ENCODE results near the gene CUL3.

The CUL3 gene

DNA sequence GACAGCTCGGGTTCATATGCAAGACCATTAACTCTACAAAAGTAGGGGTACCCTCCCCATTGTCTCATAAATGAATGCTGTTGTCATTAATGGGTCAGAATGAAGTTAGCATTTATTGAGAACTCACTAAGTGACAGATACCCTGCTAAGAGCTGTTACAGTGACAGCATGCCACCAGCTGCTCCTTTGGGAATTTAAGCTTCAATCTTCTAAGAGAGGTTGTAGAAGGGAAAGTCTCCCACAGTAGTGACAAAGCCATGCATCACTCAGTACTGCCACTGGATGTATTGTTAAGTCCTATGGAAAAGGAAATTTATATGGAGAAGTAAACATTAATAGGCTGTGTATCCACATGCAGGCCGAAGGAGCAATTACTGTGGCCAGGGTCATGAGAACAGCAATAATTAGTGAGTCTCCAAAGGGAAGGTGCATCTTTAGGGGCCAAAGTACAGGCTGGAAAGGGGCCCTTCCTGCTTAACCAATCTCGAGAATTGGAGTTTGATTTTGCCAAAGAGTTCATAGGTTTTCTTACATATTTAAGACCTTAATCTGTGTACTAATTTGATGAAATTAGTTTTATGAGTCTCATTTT, 118.8 kb downstream of the CUL3 start:
- no peak for DNase-seq

DNA sequence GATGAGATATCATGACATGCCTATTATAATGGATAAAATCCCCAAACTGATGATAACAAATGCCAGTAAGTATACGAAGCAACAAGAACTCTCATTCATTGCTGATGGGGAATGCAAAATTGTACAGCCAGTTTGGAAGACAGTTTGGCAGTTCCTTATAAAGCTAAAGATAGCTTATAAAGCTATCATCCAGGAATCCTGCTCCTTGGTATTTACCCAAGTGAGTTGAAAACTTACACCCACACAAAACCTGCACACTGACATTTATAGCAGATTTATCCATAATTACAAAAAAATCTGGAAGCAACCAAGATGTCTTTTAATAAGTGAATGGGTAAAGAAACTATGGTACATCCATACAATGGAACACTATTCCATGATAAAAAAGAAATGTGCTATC, 123.8 kb downstream of the CUL3 start:
- DNase-seq = no peak

DNA sequence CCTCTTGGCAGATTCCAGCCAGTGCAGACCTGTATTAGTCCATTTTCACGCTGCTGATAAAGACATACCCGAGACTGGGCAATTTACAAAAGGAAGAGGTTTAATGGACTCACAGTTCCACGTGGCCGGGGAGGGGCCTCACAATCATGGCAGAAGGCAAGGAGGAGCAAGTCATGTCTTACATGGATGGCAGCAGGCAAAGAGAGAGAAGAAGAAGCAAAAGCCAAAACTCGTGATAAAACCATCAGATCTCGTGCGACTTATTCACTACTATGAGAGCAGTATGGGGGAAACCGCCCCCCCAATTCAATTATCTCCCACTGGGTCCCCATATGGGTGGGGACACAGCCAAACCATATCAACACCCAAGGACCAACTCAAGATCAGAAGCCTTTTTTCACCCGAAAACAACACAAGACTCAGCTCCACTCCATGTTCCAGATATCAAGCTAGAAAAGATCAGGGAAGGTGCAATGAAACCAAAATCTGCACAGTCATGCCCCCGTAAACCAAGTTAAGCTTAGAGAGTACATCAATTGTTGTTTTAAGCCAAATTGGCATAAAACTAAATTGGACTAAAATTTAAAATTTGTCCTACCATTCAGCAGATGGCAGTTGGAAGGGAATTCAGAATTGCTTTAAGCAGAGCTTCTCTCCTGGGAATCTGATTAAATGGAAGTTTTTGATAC, 127.6 kb downstream of the CUL3 start:
- DNase-seq = no peak

DNA sequence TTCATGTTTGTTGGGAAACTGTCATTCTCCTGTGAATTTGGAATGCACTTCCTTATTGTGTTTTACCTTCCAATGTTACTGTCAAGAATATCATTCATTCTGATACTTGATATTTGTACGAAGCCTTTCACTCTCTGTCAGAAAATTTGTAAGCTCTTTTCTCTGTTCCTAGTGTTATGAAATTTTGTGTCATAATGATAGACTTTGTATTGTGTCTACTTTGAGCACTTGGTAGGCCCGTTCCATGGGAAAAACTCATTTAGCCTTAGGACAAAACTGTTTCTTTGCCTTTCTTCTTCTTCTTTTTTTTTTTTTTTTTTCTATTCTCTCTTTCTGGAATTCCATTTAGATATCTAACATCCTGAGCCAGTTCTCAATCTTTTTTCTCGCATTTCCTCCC, 131.3 kb downstream of the CUL3 start:
- no peak for DNase-seq

DNA sequence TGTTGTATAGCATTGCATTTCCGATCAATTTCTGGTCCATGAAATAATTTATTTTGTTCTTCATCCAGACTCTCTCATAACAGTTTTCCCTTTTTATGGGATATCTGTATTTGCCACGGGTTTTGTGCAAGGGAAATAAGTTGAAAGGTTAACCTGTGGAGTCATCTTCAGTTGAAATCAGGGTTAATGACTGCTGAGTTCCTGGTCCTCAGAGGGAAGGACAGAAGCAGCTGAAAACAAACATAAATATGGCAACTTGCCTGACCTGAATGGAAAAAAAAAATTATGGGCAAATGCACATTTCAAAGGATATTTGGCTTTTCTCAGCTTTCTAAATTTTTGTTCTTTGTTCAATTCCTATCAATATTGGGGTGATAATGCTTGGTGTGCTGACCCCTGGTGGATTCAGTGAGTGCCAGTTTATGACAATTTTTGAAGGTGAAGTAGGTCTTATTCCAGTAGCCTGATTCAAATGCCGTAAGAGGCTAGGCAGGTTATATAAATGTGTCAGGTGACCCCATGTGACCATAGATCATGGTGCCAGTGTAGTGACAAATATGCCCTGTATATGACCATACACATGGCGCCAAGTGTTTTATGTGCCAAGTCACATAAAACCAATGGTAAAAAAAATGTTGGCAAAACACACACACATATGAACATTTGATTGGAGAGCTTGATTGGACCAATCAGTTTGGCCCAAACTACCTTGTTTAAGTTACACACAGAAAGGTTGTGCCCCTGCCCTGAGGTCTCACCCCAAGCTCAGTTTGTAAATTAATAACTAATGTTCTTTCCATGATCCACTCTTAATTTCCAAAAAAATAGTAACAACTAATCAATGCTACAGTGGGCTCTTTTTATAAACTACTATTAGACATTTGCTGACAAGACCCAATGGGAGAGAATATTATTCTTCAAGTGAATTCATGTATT, 135.7 kb downstream of the CUL3 start:
- peak; percentile 4 for DNase-seq

DNA sequence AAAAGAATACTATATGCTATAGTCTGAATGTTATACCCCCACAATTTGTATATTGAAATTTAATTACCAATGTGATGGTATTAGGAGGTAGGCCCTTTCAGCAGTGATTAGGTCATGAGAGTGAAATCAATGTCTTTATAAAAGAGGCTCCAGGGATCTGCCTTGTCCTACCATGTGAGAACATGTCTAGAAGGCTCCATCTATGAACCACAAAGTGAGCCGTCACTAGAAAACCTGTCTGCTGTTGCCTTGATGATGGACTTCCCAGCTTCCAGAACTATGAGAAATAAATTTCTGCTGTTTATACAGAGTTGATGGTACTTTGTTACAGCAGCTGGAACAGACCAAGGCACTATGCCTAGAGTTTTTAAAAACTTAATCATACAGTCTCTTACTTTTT, 136.9 kb downstream of the CUL3 start:
- DNase-seq = no peak

DNA sequence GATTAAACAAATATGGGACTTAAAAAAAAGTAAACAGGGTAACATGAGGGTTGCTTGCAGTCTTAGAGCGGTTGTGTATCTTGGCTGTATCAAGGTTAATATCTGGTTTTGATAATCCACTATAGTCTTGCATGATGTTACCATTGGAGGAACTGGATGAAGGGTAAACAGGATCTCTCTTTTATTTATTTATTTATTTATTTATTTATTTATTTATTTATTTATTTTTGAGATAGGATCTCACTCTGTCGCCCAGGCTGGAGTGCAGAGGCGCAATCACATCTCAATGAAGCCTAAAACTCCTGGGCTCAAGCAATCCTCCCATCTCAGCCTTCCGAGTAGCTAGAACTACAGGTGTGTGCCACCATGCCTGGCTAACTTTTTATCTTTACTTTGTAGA, 140.4 kb downstream of the CUL3 start:
- no peak for DNase-seq

DNA sequence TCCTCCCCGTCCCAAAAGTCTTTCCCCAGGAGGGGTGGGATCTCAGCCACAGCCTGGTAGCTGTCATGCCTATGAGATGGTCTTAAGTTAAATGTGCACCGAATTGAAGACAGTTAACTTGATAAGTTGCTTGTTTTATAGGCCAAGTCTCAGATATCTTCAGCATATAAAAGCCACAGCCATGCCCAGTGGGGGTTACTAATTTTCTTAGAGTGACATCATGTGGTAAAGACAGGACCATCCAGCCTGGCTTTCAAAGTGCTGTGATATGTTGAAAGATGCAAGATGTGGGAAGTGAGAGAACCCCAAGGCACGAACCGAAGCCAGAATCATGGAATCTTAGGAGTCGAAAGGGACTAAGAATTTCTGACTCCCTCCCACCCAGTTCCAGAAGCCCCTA, 141.1 kb downstream of the CUL3 start:
- no peak for DNase-seq

DNA sequence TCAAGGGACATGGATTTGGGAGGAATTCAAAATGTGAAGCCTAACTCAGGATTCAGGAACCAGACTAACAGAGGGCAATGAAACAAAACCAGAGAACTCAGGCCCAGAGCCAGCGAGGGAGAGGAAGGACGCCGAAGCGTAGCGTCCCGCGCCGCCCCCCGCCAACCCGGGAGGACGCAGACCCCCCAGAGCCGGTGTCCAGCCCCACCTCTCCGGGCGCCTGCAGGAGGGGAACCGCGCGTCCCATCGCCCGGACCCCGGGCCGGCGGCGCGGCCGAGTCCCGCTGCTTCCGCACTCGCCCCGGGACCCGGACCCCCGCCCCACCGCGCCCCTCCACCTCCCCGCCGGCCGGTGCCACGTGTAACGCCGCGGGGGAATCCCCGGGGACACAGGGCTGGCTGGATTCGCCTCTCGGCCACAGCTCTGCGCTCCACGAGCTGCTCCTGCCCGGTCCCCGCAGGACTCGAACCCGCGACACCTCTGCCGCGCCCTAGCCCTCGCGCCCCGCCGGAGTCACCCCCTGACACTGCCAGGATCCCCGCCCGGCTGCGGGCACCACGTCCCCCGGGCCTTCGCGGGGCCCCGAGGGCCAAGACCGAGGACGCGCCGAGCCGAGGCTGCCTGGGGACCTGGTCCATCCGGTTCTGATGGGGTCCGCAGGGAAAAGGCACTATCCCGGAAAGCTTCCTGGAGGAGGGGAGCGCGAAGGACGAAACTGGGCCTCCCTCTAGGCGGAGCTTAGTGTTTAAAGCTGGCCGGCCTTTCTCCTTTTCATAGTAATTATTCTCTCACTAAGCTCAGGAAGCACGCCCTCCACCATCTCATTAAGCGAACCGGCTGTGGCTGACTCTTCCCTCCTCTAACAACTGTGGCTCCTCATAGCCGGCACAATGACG, 142.8 kb downstream of the CUL3 start:
- no peak for DNase-seq

DNA sequence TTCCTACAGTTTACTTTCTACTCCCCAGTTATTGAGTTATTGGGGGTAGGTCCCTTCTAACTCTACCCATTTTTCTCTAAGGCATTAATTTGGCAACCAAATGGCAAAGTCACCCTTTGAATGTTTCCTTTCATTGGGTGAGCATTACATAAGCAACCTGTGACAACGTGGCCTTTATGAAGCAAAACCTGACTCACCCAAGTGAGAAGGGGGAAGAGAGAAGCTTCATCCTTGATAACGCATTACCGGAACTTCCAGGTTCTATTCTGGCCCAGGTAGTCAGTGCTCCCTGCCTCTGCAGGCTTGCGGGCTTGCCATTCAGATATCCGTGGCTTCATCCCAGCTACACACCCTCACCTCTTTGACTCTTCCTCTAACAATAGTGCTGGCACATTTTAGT, 144.2 kb downstream of the CUL3 start:
- DNase-seq = no peak

DNA sequence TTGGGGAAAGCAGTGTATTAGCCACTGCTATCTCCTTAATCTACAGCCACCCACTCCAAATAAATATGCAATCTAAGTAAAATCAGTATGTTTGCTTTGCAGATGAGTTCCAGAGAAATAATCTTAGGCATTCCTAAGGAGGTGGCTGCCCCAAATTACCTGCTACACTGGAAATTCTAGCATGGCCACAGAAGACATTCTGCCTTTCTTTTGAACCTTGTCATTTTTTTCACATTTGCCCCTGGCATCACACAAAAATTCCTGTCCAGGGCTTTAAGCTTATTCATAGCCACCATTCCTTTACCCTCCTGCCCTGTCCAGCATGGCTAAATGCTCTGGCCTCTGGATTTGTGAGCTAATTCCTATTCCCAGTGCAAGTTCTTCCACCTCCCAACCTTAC, 146.4 kb downstream of the CUL3 start:
- DNase-seq = no peak

DNA sequence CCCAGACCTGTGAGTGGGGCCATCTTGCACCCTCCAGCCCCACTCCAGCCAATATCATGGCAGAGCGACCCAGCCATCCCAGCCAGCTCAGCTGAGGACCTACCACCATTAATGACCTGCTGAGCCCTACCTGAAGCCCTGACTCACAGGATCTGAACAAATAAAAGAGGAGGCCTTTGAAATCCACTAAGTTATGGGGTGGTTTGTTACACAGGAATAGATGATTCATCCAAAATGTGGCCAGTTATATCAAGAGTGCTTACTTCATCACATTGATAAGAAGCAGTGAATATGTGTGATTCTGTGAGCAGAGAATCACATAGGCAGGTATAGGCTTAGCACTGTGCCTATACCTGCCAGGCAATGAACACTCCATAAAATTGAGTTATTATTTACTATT, 148.5 kb downstream of the CUL3 start:
- DNase-seq = no peak

DNA sequence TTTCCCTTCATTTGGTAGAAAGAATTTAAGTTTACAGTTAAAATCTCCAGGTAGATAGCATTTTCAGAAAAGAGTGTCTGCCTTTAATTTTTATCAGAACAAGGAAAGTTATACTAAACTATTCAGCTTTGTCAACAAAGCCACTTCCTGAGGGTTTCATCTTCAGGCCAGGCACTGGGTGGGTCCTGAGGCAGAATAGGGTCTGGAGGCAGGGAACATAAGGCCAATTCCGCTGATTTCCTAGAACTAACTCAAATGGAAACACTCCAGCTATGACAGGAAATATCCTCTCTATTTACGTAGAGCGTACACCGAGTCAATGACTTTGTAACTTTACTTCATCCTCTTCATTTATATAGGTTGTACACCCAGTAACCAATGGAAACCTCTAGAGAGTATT, 150.5 kb downstream of the CUL3 start:
- DNase-seq = no peak

DNA sequence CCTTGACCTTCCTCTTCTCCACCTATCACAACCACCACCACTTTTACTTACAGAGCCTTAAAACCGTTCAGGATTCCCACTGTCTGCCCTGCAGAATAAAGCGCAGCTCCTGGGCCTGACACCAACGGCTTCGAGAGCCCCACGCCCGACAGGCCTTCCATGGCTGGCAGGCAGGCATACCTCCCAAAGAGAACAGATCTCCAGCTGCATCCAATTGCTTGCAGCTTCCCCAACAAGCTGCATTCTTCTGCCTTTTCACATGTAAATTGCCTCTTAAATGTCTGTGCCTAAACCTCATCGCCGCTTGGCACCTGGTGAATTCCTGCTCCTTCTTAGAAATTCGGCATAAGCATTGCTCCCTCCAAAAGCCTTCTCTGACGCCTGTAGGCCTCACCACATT, 151.7 kb downstream of the CUL3 start:
- DNase-seq = no peak

DNA sequence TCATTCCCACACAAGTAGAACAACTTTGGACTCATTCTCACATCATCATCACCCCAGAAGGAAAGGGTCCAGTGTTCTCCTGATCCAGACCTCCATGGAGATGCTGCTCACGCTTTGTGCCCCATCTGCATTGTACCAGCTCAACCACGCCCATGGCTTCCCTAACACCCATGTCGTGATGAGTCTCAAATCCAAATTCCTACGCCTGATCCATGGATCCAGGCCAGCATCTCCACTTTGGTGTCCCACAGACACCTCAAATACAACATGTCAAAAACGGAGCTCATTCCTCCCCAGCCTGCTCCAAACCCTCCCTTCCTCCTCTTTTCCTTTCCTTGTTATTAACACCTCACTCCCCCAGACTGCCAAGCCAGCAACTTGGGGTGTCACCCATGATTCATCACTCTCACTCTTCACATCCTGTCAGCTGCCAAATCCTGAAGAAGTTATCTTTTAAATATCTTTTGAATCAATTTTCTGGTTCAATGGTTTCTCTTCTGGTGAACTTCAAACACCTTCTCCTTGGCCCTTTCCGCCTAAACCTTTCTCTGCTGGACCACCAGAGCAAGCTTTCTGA, 153.1 kb downstream of the CUL3 start:
- no peak for DNase-seq

DNA sequence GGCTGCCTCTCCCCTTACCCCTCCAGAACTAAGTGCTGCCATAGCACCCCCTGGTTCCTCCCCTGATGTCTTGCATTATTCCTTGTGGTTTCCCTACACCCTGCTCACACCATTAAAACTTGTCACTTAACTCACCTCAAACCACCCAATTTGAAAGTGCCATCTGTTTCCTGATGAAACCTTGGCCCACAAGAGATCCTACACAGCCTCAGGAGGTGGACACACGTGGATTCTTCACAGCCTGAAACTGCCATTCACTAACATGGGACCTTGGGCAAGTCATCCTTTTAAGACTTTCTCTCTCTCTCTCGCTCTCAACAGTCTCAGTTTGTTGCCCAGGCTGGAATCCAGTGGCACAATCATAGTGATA, 155.7 kb downstream of the CUL3 start:
- DNase-seq = no peak

DNA sequence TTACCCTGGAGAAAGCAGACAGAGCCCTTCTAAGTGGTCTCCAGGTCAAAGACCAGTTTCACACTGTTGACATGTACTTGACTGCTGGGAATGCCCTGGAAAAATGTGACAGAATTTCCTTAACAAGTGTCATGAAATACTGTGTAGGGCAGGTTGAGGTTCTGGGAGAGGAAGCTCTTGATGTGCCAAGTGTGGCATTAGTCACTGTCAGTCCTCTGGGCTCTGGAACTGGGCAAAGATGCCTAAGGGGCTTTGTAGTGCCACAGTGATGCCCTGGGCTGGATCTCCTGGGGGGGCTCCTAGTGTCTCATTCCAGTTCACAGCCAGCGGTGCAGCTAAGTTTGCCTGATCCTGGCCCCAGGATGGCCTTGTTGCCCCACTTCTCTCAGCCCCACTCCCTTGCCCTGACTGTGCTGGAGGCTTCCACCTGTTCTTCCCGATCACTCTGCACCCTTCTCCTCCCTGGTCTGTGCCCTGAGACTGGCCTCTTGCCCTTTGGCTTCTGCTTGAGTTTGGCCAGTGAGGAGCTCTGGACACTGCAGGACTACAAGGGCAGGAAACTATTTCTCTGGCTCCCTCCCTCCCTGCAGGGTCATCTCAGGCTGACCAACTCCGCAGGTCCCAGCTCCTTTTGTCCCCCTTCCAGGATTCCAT, 156.2 kb downstream of the CUL3 start:
- DNase-seq = no peak

DNA sequence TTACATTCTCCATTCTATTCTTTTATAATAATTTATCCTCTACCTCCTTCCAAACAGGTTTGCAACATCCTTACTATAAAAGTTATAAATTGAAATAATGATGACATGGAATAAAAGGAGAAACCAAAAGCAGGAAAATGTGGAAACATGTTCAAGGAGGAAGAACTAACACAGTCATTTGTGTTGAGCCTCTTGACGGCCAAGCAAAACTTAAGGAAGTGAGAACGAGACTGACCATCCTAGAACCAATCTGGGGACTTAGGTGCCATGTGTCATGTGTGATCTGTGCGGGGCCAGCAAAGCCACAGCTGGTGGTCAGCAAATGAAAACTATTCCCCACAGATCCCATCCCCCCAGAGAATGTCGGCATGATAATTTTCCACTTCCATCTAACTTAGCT, 157.7 kb downstream of the CUL3 start:
- DNase-seq = no peak

DNA sequence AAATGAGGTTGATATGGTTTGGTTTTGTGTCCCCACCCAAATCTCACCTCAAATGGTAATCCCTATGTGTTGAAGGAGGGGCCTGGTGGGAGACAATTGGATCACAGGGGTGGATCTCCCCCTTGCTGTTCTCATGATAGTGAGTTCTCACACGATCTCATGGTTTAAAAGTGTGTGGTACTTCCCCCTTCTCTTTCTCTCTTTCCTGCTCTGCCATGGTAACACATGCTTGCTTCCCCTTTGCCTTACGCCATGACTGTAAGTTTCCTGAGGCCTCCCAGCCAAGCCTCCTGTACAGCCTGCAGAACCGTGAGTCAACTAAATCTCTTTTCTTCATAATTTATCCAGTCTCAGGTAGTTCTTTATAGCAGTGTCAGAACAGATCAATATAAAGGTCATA, 158.5 kb downstream of the CUL3 start:
- DNase-seq = no peak

DNA sequence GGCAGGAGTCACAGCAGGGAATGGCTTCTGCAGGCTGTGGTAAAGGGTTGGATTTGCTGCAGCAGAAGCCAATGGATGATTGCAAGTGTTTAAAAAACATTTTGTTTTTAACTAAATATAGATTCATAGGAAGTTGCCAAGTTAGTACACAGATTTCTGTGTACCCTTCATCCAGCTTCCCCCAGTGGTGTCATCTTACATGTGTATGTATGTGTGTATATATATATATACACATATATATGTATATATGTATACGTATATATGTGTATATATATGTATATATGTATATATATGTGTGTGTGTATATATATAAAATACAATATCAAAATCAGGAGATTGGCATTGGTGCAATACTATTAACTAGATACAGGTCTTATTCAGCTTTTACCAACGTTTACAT, 164.1 kb downstream of the CUL3 start:
- no peak for DNase-seq

All from RPMI8226 (cell line).